ENCODE measurements around the gene HPCAL1.

HPCAL1 gene

GRCh38 chr2:10419553-10420257, 117.0 kb downstream of the HPCAL1 start:
- Histone ChIP-seq H3K9ac (ENCODE audit: low read length) (no peak overlapping the region), H3F3A (ENCODE audit: insufficient read depth) (no peaks in the 10 kb centered on the region), H3K27ac (ENCODE audit: low read depth, low read length) (no peak overlapping the region), H3K4me3 (ENCODE audit: insufficient read depth, low read length, poor library complexity, severe bottlenecking) (no peak overlapping the region), H3K4me2 (ENCODE audit: low read depth, low read length, poor library complexity, severe bottlenecking) (no peak overlapping the region), H4K20me1 (ENCODE audit: low read depth, low read length) (no peaks in the 10 kb centered on the region), H3K36me3 (ENCODE audit: low read length) (no peaks in the 10 kb centered on the region), H2AFZ (ENCODE audit: low read depth, low read length, severe bottlenecking) (no peak overlapping the region), H3K79me2 (ENCODE audit: insufficient read depth, low read length) (no peaks in the 10 kb centered on the region), H3K27me3 (ENCODE audit: low read length) (no peaks in the 10 kb centered on the region), H3K9me3 (ENCODE audit: insufficient read depth, low read length) (no peaks in the 10 kb centered on the region), H3K9me2 (replicated peaks; ENCODE audit: insufficient read depth, low read length) (no peaks in the 10 kb centered on the region)
- TF ChIP-seq CTCF (IDR thresholded peaks at IDR 0.05; ENCODE audit: insufficient read depth, low read length, poor library complexity, severe bottlenecking) (no peak), EZH2phosphoT487 (conservative IDR thresholded peaks at IDR 0.05; ENCODE audit: low read length) (no peak)

GRCh38 chr2:10422251-10422650, 119.5 kb downstream of the HPCAL1 start:
- Histone ChIP-seq H3F3A (ENCODE audit: insufficient read depth) (no peaks in the 10 kb centered on the region), H3K4me2 (ENCODE audit: low read depth, low read length, poor library complexity, severe bottlenecking) (no peak overlapping the region), H3K79me2 (ENCODE audit: insufficient read depth, low read length) (no peaks in the 10 kb centered on the region), H3K27me3 (ENCODE audit: low read length) (no peaks in the 10 kb centered on the region), H3K9me3 (ENCODE audit: insufficient read depth, low read length) (no peaks in the 10 kb centered on the region), H3K9ac (ENCODE audit: low read length) (no peak overlapping the region), H3K4me3 (ENCODE audit: insufficient read depth, low read length, poor library complexity, severe bottlenecking) (no peak overlapping the region), H4K20me1 (ENCODE audit: low read depth, low read length) (no peaks in the 10 kb centered on the region), H2AFZ (ENCODE audit: low read depth, low read length, severe bottlenecking) (no peak overlapping the region), H3K27ac (ENCODE audit: low read depth, low read length) (no peak overlapping the region), H3K9me2 (replicated peaks; ENCODE audit: insufficient read depth, low read length) (no peaks in the 10 kb centered on the region), H3K36me3 (ENCODE audit: low read length) (no peaks in the 10 kb centered on the region)
- TF ChIP-seq CTCF (IDR thresholded peaks at IDR 0.05; ENCODE audit: insufficient read depth, low read length, poor library complexity, severe bottlenecking) = no peak
- TF ChIP-seq EZH2phosphoT487 (conservative IDR thresholded peaks at IDR 0.05; ENCODE audit: low read length) = no peak

- H3K36me3 ChIP-seq (ENCODE audit: low read length) = no peaks in the 10 kb centered on the region
- H3K4me3 ChIP-seq (ENCODE audit: insufficient read depth, low read length, poor library complexity, severe bottlenecking) = no peak overlapping the region
- no peak overlapping the region for H3K4me2 ChIP-seq (ENCODE audit: low read depth, low read length, poor library complexity, severe bottlenecking)
- H4K20me1 ChIP-seq (ENCODE audit: low read depth, low read length) = no peaks in the 10 kb centered on the region
- H3F3A ChIP-seq (ENCODE audit: insufficient read depth) = no peaks in the 10 kb centered on the region
- no peaks in the 10 kb centered on the region for H3K9me3 ChIP-seq (ENCODE audit: insufficient read depth, low read length)
- no peaks in the 10 kb centered on the region for H3K27me3 ChIP-seq (ENCODE audit: low read length)
- no peak overlapping the region for H2AFZ ChIP-seq (ENCODE audit: low read depth, low read length, severe bottlenecking)
- no peaks in the 10 kb centered on the region for H3K9me2 ChIP-seq (replicated peaks; ENCODE audit: insufficient read depth, low read length)
- H3K9ac ChIP-seq (ENCODE audit: low read length) = no peak overlapping the region
- no peak for TF ChIP-seq EZH2phosphoT487 (conservative IDR thresholded peaks at IDR 0.05; ENCODE audit: low read length)
- no peak for TF ChIP-seq CTCF (IDR thresholded peaks at IDR 0.05; ENCODE audit: insufficient read depth, low read length, poor library complexity, severe bottlenecking)
- no peaks in the 10 kb centered on the region for H3K79me2 ChIP-seq (ENCODE audit: insufficient read depth, low read length)
- H3K27ac ChIP-seq (ENCODE audit: low read depth, low read length) = no peak overlapping the region
Observed at GRCh38 chr2:10422732-10423399, 120.2 kb downstream of the HPCAL1 start.

Data from SU-DHL-6 (cell line).